Stimulated activated CD8-positive, alpha-beta memory T cell treated with anti-CD3 and anti-CD28 coated beads, Interleukin-7, amount 100 ng/mL, for 4 hours (primary cell): ENCODE measurements around the gene C3orf38.
"Not testable (repeated sequence)": the region's sequence is repeated elsewhere in the genome, so short reads cannot be mapped to it uniquely, and the experiment has no call there.

Source experiments
- DNase-seq, 2 donors: peaks; one replicate each; pipeline ENCODE4 v3.0.0-alpha.2; 2020; ENCODE audit warnings: low read depth in 2 of 2

The C3orf38 gene

DNA sequence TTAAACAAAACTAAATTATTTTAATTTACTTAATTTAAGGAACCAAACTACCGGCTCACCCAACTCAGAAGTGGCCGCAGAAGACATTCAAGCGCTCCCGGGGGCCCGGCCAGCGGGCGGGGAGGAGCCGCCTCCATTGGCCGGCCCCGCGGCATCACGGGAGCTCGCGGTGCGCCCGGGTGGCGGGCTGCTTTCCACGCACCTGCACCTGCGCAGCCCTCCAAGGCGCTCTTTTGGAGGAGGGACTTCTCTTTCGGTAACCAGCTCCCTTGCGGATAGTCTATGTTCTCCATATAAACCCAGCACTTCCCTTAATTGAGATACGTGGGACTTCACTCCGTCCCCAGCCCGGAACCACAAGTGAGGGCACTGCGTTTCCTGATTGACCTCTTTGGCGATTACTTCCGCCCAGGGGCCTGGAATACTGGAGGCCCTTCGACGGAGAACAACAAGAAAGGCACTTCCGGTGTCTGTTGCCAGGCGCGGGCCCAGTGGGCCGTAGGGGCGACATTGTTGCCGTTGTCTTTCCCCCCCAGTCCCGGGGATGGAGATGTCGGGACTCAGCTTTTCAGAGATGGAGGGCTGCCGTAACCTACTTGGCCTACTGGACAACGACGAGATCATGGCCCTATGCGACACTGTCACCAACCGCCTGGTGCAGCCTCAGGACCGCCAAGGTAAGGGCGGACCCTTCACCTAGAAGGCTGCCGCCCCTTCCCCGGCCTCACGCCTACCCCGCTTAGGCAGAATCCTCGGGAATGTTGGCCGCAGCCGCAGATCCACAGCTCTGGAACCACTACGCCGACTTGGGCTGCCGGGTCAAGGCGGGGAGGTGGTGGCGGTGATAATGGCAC, at the start of gene C3orf38:
TSS of gene C3orf38 (plus strand) at position 451 of the 854 bp plus-strand sequence. CDS start at position 545, 94 bp downstream.
- DNase-seq, result peak; percentile 60 to 73

GRCh38 chr3:88101142-88101541, 48.6 kb upstream of the C3orf38 start:
- DNase-seq, result no peak

DNA sequence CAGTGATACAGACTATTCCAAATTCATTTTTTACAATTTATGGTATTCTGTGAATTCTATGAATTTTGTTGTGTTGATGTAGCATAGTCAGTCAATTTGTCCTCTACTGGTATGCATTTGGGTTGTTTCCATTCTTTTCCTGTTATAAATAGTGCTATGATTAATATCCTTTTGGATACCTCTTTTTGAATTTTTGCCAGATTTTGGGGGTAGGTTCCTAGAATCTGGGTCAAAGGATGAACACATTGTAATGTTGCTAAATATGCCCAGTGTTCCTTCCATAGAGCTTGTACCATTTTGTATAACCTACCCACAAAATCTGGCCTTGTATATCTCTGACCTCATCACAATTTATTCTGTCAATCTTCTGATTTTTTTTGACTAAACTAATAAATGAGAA, 44.4 kb upstream of the C3orf38 start:
- DNase-seq, result no peak

GRCh38 chr3:88112289-88112688, 37.5 kb upstream of the C3orf38 start:
- DNase-seq, result no peak

GRCh38 chr3:88113311-88114162, 36.2 kb upstream of the C3orf38 start:
- DNase-seq, result peak; percentile 1 to 39

DNA sequence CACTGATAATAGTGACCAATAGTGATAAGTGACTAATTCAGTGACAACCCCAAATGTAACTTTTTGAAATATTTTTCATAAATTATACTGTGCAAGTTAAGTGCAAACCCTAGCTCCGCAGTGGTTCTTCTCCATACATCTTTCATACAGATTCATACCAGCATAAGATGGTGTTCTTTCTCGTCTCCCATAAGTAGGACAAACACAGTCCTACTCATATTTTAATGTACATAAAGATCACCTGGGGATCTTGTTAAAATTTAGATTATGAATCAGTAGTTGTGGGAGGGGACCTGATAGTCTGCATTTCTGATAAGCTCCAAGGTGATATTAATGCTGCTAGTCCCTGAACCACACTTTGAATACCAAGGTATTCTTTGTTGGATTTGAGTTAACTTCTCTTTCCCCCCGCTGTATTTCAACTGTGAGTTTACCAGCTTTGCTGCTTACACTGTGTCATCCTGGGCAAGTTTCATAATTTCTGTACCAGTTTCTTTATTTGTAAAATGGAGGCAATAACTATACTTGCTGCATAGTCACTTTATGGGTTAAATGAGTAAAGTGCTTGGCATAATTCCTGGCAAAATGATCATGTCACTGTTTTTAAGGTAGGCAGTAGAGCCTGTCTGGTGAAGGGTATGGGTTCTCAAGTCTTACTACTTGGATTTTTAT, 34.7 kb upstream of the C3orf38 start:
- DNase-seq, result no peak

GRCh38 chr3:88117683-88118082, 32.1 kb upstream of the C3orf38 start:
- DNase-seq, result no peak

- not testable (repeated sequence) for DNase-seq
Measured at GRCh38 chr3:88118603-88119002, 31.2 kb upstream of the C3orf38 start.

DNA sequence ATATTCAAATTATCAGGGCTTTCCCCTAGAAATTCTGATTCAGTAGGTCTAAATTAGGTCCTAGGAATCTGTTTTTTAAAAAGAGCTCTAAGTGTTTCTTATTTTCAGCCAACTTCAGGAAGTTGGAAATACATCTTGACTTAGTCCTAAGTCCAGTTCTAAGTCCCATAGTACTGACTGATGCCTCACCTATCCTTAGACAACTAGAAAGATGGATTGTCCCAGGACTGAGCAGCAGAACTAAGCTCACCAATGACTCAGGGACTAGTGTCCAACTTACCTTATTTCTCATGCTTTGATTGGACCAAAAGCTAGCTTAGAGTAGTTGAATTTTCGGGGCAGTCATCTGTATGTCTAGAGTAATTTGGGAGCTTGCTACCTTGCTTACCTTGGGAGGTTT, 26.2 kb upstream of the C3orf38 start:
- DNase-seq, result no peak

DNA sequence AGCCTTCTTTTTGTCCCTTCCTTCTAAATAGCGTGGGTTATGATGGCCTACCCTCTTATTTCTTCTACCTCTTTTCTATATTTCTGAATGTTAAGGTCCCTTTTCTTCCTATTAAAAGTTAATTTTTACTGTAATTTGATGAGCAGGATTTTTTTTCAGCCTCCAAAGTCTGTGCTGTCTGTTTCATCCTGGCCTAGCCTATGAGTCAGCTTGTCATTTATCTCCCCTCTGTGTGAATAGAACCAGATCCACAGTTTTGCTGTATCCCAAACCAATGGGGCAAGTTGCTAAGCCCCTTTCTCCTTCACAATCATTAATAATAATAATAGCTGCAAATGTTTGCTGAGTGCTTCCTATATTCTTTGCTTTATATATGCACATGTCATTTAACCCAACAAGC, 18.1 kb upstream of the C3orf38 start:
- DNase-seq, result no peak

DNA sequence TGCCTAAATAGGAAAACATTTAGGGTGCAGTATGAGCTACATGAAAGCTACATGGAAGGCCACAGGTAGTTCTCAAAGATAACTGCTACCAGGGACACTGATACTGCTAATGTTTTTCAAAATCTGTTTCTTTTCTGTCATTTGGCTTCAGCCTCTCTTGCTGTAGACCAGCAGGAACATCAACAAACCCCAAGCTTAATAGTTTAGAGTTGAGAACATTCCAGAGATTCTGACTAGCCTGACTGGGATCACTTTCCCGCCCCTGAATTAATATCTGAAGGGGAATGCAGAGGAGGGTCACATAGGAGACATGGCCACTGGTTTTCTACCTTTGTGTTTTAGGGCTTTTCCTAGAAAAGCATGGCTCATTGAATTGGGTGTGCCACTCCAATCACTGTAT, 16.9 kb upstream of the C3orf38 start:
- DNase-seq, result no peak

DNA sequence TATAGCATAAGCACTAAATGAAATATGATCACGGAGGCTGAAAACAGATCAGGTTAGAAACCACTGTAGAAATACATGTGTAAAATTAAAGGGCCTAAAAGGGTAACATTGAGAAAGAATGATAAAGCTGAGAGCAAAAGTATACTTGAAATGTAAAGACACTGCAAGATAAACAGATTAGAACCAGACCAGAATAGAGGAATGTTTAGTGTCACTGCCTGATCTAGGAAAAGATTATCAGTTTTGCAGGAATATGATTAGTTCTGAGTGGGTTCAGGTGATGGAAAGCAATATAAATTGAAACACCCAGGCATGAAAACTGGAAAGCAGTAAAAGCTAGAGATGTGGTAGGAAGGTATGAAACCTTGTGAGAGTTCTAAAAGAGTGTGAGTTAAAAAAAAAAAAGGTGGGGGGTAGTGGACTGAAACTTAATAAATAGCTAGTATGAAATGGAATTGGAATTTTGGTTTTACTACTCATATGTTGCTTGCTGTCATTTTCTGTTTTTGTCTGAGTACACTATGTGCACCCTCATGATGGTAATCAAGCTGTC, 16.0 kb upstream of the C3orf38 start:
- DNase-seq, result no peak

- no peak for DNase-seq
Measured at GRCh38 chr3:88137836-88138235, 11.9 kb upstream of the C3orf38 start.

DNA sequence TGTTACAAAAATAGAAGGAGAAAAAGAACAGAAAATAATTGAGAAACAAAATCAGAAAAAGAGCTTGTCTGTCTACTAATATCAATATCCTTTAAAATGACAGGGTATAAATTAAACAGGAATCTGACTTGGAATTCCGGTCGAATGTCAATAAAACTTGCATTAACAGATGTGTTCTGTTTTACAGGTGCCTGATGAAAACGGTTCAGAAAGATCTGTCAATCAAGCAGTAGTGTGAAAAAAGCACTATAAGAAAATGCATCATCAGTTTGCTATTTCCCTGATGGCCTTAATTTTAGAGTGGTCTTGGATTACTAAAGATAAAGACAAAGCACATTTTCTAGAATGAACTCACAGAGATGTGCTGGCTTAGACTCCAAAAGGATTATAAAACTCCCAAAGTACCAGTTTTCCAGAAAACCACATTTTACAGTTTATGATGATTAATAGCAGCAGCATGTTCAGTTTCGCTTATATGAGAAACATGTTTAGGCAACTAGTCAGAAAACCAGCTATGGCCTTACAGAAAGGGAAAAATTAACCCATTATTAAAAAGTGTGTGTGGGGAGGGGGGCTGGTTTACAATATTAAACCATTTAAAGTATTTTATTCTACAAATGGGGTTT, 8.2 kb upstream of the C3orf38 start:
- DNase-seq, result no peak

DNA sequence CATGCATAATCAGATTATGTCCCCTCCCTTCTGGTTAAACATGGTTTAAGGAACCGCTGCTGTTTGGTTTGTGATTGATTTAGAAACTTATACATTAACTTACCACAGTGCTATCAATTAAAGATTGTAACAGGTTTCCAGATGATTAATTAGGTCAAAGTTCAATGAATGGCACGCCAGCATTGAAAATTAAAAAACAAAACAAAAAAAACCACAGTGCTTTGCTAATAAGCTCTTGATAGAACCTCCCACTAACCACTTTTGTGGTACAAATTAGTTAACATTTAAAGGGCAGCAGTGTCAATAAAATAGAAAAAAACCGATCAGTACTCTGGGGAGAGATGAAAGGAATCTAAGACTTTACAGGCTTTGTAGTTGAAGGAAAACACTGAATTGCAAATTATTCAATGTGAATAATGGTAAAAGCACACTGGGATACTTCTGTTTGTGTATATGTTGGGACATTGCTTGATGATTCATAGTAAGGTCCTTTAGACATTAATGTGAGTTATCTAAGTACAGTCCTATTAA, 7.6 kb upstream of the C3orf38 start:
- no peak for DNase-seq

- DNase-seq, result no peak
Measured at GRCh38 chr3:88147261-88147660, 2.5 kb upstream of the C3orf38 start.

- no peak for DNase-seq
Measured at GRCh38 chr3:88148651-88149050, 1.1 kb upstream of the C3orf38 start.

DNA sequence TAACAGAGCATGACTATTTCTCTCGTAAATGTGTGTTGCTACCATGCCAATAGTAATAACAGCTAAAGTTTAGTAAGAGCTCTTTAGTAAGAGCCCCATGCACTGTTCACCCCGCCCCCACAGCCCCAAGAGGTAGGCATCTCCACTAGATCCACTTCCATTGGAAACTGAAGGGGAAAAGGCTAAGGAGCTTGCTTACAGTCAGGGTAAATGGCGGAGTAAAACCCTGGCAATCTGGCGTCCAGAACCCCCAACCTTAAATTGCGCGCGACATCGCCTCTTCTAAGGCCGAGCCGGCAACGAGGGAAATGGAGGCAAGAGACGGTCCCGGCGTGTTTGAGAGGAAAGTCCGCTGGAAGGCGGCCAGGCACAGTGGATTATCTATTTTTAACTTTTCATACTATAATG, 654 bp upstream of the C3orf38 start:
- DNase-seq, result no peak

GRCh38 chr3:88150371-88150770, 612 bp downstream of the C3orf38 start:
- no peak for DNase-seq

DNA sequence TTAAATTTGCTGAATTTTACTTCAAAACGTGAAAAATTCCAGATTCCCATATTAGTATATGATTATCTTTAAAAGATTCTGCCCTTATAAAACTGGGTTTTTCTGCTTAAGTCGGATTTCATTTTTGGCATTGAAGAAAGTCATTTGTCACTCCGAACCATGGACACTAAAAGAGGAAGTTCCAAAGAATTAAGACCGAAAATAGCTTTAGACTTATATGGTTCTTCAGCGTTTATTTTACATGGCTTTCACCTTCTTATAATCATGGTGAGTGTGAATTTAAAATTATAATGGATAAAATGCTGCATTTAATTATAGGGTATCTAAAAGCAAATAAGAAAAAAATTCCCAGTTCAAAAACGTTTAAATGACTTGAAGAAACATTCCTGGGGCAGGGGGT, 1.0 kb downstream of the C3orf38 start:
- DNase-seq, result no peak

DNA sequence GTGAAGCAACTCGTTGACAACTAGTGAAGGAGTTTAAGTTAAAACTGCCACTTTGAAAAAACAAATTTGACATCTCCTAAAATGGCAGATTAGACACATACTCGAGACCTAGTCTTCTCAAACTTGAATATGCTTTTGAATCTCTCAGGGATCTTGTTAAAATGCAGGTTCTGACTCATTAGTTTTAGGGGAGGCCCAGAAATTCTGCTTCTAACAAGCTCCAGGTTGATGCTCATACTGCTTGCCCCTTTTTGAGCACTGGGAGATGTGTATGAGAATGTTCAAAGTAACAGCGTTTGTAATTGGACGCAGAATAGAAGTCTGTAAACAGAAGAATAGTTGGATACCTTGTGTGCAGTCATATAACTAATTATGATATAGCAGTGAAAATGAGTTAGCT, 1.6 kb downstream of the C3orf38 start:
- no peak for DNase-seq
